Lung (tissue), 16 donors: ENCODE data around the gene NOSIP. TPM values are rescaled to one million over a fixed set of nuclear protein-coding genes. Genes with fewer than 3 reads are reported as not detected.
A peak's percentile ranks its signal among the peaks of the same experiment; 100 is the strongest.

Experiments
- ATAC-seq: fragments of 200-7000 bp; cut with Tn5 transposase; one replicate; pipeline ENCODE4 v1.9.1; 2020; ENCODE audit warnings: moderate number of reproducible peaks; ENCODE audit not compliant: insufficient read depth, low FRiP score
- DNase-seq, 3 donors: peaks; one replicate each; pipeline ENCODE4 v3.0.0-alpha.2; 2013 to 2017
- H3K27ac ChIP-seq, 2 donors: one replicate each; pipeline ENCODE4 v1.5.1; 2013; ENCODE audit warnings: mild to moderate bottlenecking in 2 of 2, moderate library complexity in 2 of 2, control low read depth in 1 of 2, inconsistent platforms in 1 of 2, low read depth in 1 of 2, low read length in 1 of 2
- H3K27me3 ChIP-seq, 3 donors: one replicate each; pipeline ENCODE4 v1.5.1; 2013; ENCODE audit warnings: low read length in 2 of 3; ENCODE audit not compliant: control insufficient read depth in 3 of 3, insufficient read depth in 3 of 3
- H3K36me3 ChIP-seq, 4 donors: one replicate each; pipeline ENCODE4 v1.5.1; 2013; ENCODE audit warnings: low read length in 4 of 4, mild to moderate bottlenecking in 1 of 4, moderate library complexity in 1 of 4; ENCODE audit not compliant: control insufficient read depth in 4 of 4, insufficient read depth in 4 of 4
- H3K4me1 ChIP-seq, 5 donors: one replicate each; pipeline ENCODE4 v1.5.1; 2013; ENCODE audit warnings: low read length in 5 of 5, mild to moderate bottlenecking in 2 of 5, moderate library complexity in 1 of 5; ENCODE audit not compliant: control insufficient read depth in 5 of 5, insufficient read depth in 5 of 5
- H3K4me3 ChIP-seq: one replicate; pipeline ENCODE4 v1.5.1; 2013; ENCODE audit warnings: mild to moderate bottlenecking, control low read depth, moderate library complexity
- H3K9ac ChIP-seq, 2 donors: one replicate each; pipeline ENCODE4 v1.5.1; 2013; ENCODE audit warnings: low read length in 2 of 2, control low read depth in 1 of 2; ENCODE audit not compliant: insufficient read depth in 1 of 2
- H3K9me3 ChIP-seq, 4 donors: one replicate each; pipeline ENCODE4 v1.5.1; 2013; ENCODE audit warnings: low read length in 3 of 4, mild to moderate bottlenecking in 1 of 4, moderate library complexity in 1 of 4; ENCODE audit not compliant: control insufficient read depth in 4 of 4, insufficient read depth in 3 of 4
- CTCF ChIP-seq: IDR thresholded peaks from 2 replicates; pipeline ENCODE4 v1.5.1; 2012; ENCODE audit warnings: mild to moderate bottlenecking; ENCODE audit errors: control extremely low read depth, extremely low read depth
- WGBS, 2 donors: extraction: QIAGEN DNeasy Blood & Tissue Kit; methylation state at CpG; one replicate each; pipeline ENCODE4 v1.1.7; 2013; 5-methylcytosine and 5-hydroxymethylcytosine counted together
- long read RNA-seq, 5 donors: transcript quantifications; one replicate each; lab custom pipeline, GENCODE V29; 2026
- polyA plus RNA-seq, 2 donors: library from polyadenylated mRNA; stranded (reverse); fragments of 200-250 nt; gene quantifications; one replicate each; pipeline ENCODE4 v1.2.1, GENCODE V29; 2013
- total RNA-seq, 2 donors: library from RNA; depleted of rRNA in 1 of 2; stranded (reverse); fragments of >200 nt in 1 of 2; gene quantifications; one replicate each; pipeline ENCODE4 v1.2.1, GENCODE V29; 2014 to 2021
- donor health status: control.
- donor health status: control.
- donor health status: Bipolar disorder and iron deficiency.
- donor health status: healthy.
- donor health status: DM: yes; HTN: yes; CAD: no.

NOSIP gene, protein sequence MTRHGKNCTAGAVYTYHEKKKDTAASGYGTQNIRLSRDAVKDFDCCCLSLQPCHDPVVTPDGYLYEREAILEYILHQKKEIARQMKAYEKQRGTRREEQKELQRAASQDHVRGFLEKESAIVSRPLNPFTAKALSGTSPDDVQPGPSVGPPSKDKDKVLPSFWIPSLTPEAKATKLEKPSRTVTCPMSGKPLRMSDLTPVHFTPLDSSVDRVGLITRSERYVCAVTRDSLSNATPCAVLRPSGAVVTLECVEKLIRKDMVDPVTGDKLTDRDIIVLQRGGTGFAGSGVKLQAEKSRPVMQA
- 10 to 100 TPM; 40.9 to 48.1 TPM for total RNA-seq
- 10 to 100 TPM; 77.1 to 84.2 TPM for polyA plus RNA-seq
- long read RNA-seq, donor 1, transcript NOSIP-204 (9 exons, 1,005 nt), result major isoform, 19 of 89 reads
- long read RNA-seq, donor 1, partial matches to known transcripts, result 69 of 89 reads
- long read RNA-seq, donor 1, other reads (novel, unspliced or antisense), result 0 of 89 reads
- long read RNA-seq, donor 2, transcript NOSIP-204 (9 exons, 1,005 nt), result major isoform, 12 of 13 reads
- long read RNA-seq, donor 2, partial matches to known transcripts, result 0 of 13 reads
- long read RNA-seq, donor 2, other reads (novel, unspliced or antisense), result 0 of 13 reads
- long read RNA-seq, donor 3, transcript NOSIP-204 (9 exons, 1,005 nt), result major isoform, 9 of 130 reads
- long read RNA-seq, donor 3, partial matches to known transcripts, result 48 of 130 reads
- long read RNA-seq, donor 3, other reads (novel, unspliced or antisense), result 72 of 130 reads
- long read RNA-seq, donor 4, transcript NOSIP-204 (9 exons, 1,005 nt), result major isoform, 9 of 9 reads
- long read RNA-seq, donor 4, partial matches to known transcripts, result 0 of 9 reads
- long read RNA-seq, donor 4, other reads (novel, unspliced or antisense), result 0 of 9 reads
- long read RNA-seq, donor 5, transcript NOSIP-204 (9 exons, 1,005 nt), result major isoform, 27 of 52 reads
- long read RNA-seq, donor 5, partial matches to known transcripts, result 24 of 52 reads
- long read RNA-seq, donor 5, other reads (novel, unspliced or antisense), result 0 of 52 reads

DNA sequence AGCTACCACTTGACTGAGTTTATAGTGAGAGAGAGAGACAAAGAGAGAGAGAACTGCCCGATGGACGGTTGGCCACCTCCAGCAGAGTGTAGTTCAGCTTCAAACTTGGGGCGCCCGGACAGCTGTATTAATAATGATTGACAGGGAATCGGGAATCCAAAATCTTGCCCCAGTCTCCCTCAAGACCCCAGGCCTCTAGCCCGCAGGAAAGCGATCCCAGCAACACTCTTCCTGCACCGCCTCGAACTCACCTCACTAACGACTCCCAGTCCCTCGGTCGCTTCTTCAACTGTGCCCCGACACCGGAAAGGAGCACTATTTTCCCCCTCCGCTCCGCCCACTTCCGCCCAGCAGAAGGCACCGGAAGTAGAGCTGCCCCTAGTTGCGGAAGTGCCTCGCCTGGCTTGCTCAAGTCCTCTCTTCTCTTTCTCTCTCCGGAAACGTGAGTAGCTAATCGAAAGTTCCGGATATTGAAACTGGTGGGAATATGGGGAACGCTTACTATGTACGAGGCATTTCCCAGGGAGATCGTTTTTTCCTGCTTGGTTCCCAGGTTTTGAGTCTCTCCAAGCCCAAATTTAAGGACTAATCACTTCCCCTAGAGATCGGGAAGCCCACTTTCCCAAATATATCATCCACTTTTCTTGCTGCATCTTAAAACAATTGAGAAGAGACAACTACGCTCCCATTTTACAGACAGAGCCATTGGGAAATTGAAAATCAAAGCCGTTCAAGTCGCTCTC is at the start of gene NOSIP:
Gene NOSIP (minus strand): TSS at position 293 of the 743 bp plus-strand sequence. CDS start 19,865 bp downstream, outside the sequence.
- Histone ChIP-seq H3K4me1 (peaks cover 0 to 15% (median 4%) of the 10 kb centered on the region in 5 donors), H3K9me3 (no peaks in the 10 kb centered on the region), H3K27ac (peak within 1 kb of the TSS; percentile 37 to 55), H3K27me3 (no peaks in the 10 kb centered on the region), H3K4me3 (peak within 1 kb of the TSS; percentile 67), H3K9ac (peak within 1 kb of the TSS; percentile 81 to 93), H3K36me3 (peaks cover 0 to 6% (median 2%) of the 10 kb centered on the region in 4 donors)
- no peak for TF ChIP-seq CTCF
- peak; percentile 96 to 99 (median 97) for DNase-seq
- 2 to 3% methylated on average over 31 of the region's 31 CpGs for WGBS, 2 donors
- ATAC-seq, result peak; percentile 97

DNA sequence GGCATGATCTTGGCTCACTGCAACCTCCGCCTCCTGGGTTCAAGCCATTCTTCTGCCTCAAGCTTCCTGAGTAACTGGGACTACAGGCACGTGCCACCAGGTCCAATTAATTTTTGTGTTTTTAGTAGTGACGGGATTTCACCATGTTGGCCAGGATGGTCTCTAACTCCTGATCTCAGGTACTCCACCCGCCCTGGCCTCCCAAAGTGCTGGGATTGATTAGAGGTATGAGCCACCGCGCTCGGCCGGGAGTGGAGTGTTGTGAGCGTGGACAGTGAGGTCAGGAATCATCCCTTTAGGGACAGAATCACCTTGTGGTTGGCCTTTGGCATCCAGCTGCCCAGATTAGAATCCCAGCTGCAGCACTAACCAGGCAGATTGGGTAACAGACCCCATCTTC is 49.3 kb upstream of the NOSIP start:
- no peaks in the 10 kb centered on the region for H3K9me3 ChIP-seq
- no peaks in the 10 kb centered on the region for H3K27me3 ChIP-seq
- WGBS, 2 donors, result 90 to 96% methylated on average over 9 of the region's 9 CpGs
- no peak for DNase-seq
- no peak for TF ChIP-seq CTCF
- H3K9ac ChIP-seq, result no peak overlapping the region
- no peak for ATAC-seq
- no peak overlapping the region for H3K4me3 ChIP-seq
- no peak overlapping the region for H3K27ac ChIP-seq
- H3K36me3 ChIP-seq, result peaks cover 0 to 18% (median 11%) of the 10 kb centered on the region in 4 donors
- peaks cover 0 to 14% (median 5%) of the 10 kb centered on the region in 5 donors for H3K4me1 ChIP-seq

GRCh38 chr19:49626226-49626625 is 45.9 kb upstream of the NOSIP start:
- 70 to 83% methylated on average over 11 of the region's 11 CpGs for WGBS, 2 donors
- H3K4me3 ChIP-seq, result no peak overlapping the region
- ATAC-seq (no peak), DNase-seq (peak; percentile 40 to 63 (median 57))
- no peaks in the 10 kb centered on the region for H3K9me3 ChIP-seq
- no peaks in the 10 kb centered on the region for H3K27me3 ChIP-seq
- peaks cover 0 to 6% (median 4%) of the 10 kb centered on the region in 5 donors for H3K4me1 ChIP-seq
- H3K36me3 ChIP-seq, result peaks cover 6 to 27% (median 15%) of the 10 kb centered on the region in 4 donors
- TF ChIP-seq CTCF, result no peak
- no peak overlapping the region for H3K27ac ChIP-seq
- H3K9ac ChIP-seq, result no peak overlapping the region
